SK-N-SH treated with all-trans-retinoic acid at 6 μM for 48 hours (cell line): ENCODE results near the gene SIK3.

Experiments
- ATAC-seq: fragments of 200-7000 bp; cut with Tn5 transposase; 3 replicates; pipeline ENCODE4 v1.9.1; 2020; ENCODE audit warnings: mild to moderate bottlenecking, moderate library complexity
- ARNTL ChIP-seq: fragments of 450-650 bp; formaldehyde crosslinking; IDR thresholded peaks from 2 replicates; pipeline ENCODE4 v1.5.0; 2020; ENCODE audit warnings: low read depth, mild to moderate bottlenecking, moderate library complexity, borderline replicate concordance
- BACH2 ChIP-seq: fragments of 250-450 bp; sonication (Bioruptor Pico); IDR thresholded peaks from 2 replicates; pipeline ENCODE4 v1.9.0; 2021; ENCODE audit warnings: mild to moderate bottlenecking, borderline replicate concordance
- ESRRG ChIP-seq: fragments of 250-450 bp; sonication (Bioruptor Pico); IDR thresholded peaks from 2 replicates; pipeline ENCODE4 v1.6.1; 2021; ENCODE audit warnings: mild to moderate bottlenecking
- GLIS3 ChIP-seq: fragments of 250-450 bp; sonication (Bioruptor Pico); IDR thresholded peaks from 2 replicates; pipeline ENCODE4 v1.5.0; 2020; ENCODE audit warnings: mild to moderate bottlenecking, moderate library complexity
- ISL1 ChIP-seq: fragments of 250-450 bp; sonication (Bioruptor Pico); IDR thresholded peaks from 2 replicates; pipeline ENCODE4 v2.1.2; 2022; ENCODE audit warnings: mild to moderate bottlenecking, moderate library complexity
- PPARA ChIP-seq: fragments of 250-450 bp; sonication (Bioruptor Pico); IDR thresholded peaks from 2 replicates; pipeline ENCODE4 v1.5.0; 2020; ENCODE audit warnings: mild to moderate bottlenecking, borderline replicate concordance
- RARB ChIP-seq: fragments of 250-450 bp; sonication (Bioruptor Pico); IDR thresholded peaks from 2 replicates; pipeline ENCODE4 v1.8.0; 2021; ENCODE audit warnings: mild to moderate bottlenecking, moderate library complexity
- SNAI2 ChIP-seq: fragments of 250-450 bp; sonication (Bioruptor Pico); IDR thresholded peaks from 2 replicates; pipeline ENCODE4 v1.5.0; 2020; ENCODE audit warnings: mild to moderate bottlenecking, moderate library complexity
- TCF4 ChIP-seq: fragments of 250-450 bp; sonication (Bioruptor Pico); IDR thresholded peaks from 2 replicates; pipeline ENCODE4 v1.8.0; 2021; ENCODE audit warnings: mild to moderate bottlenecking, moderate library complexity, borderline replicate concordance
- TOX ChIP-seq: fragments of 250-450 bp; sonication (Bioruptor Pico); IDR thresholded peaks from 2 replicates; pipeline ENCODE4 v1.8.0; 2021; ENCODE audit warnings: mild to moderate bottlenecking, moderate library complexity, borderline replicate concordance
- ZC3H10 ChIP-seq: fragments of 250-450 bp; sonication (Bioruptor Pico); IDR thresholded peaks from 2 replicates; pipeline ENCODE4 v1.5.1; 2021; ENCODE audit warnings: mild to moderate bottlenecking, moderate library complexity
- ZFP3 ChIP-seq: fragments of 250-450 bp; sonication (Bioruptor Pico); IDR thresholded peaks from 2 replicates; pipeline ENCODE4 v1.5.0; 2020; ENCODE audit warnings: mild to moderate bottlenecking, moderate library complexity
- ZFP30 ChIP-seq: fragments of 450-650 bp; formaldehyde crosslinking; IDR thresholded peaks from 2 replicates; pipeline ENCODE4 v1.5.0; 2022; ENCODE audit warnings: mild to moderate bottlenecking, moderate library complexity
- ZNF565 ChIP-seq: fragments of 450-650 bp; formaldehyde crosslinking; conservative IDR thresholded peaks from 2 replicates; pipeline ENCODE4 v1.5.0; 2020; ENCODE audit warnings: low read depth, mild to moderate bottlenecking, moderate library complexity
- ZNF70 ChIP-seq: fragments of 450-650 bp; formaldehyde crosslinking; IDR thresholded peaks from 2 replicates; pipeline ENCODE4 v1.5.0; 2020; ENCODE audit warnings: mild to moderate bottlenecking, moderate library complexity
- TF ChIP-seq, protein P1 (sequence below): fragments of 250-450 bp; sonication (Bioruptor Pico); IDR thresholded peaks from 2 replicates; pipeline ENCODE4 v1.5.1; 2021; ENCODE audit warnings: mild to moderate bottlenecking, moderate library complexity
- TF ChIP-seq, protein P2 (sequence below): fragments of 250-450 bp; sonication (Bioruptor Pico); IDR thresholded peaks from 2 replicates; pipeline ENCODE4 v1.5.0; 2020; ENCODE audit warnings: mild to moderate bottlenecking, moderate library complexity
- TF ChIP-seq, protein P3 (sequence below): fragments of 250-450 bp; sonication (Bioruptor Pico); IDR thresholded peaks from 2 replicates; pipeline ENCODE4 v1.8.0; 2021; ENCODE audit warnings: low read depth, mild to moderate bottlenecking, moderate library complexity, borderline replicate concordance
- TF ChIP-seq, protein P4 (sequence below): fragments of 250-450 bp; sonication (Bioruptor Pico); IDR thresholded peaks from 2 replicates; pipeline ENCODE4 v1.5.1; 2020; ENCODE audit warnings: low read depth, mild to moderate bottlenecking, moderate library complexity
- TF ChIP-seq, protein P5 (sequence below): fragments of 250-450 bp; sonication (Bioruptor Pico); IDR thresholded peaks from 2 replicates; pipeline ENCODE4 v1.8.0; 2020; ENCODE audit warnings: mild to moderate bottlenecking, moderate library complexity, borderline replicate concordance

Gene SIK3

DNA sequence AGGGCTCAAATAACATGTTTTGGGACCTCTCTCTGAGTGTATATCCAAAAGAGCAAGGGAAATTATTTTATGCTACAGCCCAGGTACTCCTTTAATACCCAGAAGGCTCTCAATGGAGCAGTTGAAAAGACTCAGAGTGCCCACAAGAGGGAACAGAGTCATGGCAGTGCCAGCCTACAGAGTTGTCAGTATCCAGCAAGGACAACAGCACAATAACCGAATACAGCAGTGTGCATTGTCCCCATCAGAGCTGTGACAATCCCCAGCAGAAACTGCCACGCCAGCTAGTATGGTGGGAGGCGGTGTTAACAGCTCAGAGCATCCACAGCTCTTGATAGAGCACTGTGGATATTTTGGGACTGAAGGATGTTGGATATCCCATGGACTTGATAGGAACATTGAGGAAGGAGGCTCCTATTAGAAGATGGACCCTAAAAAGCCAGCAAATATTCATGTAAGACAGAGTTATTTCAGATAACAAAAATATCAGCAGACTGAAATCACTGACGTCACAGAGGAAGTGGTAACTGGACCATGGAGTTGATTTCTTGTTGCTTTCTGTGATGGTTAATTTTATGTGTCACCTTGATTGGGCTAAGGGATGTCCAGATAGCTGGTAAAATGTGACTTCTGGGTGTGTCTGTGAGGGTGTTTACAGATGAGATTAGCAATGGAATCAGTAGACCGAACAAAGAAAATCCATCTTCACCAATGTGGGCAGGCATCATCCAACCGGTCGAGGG lies 28.2 kb upstream of the SIK3 start:
- TF ChIP-seq, protein P1, sequence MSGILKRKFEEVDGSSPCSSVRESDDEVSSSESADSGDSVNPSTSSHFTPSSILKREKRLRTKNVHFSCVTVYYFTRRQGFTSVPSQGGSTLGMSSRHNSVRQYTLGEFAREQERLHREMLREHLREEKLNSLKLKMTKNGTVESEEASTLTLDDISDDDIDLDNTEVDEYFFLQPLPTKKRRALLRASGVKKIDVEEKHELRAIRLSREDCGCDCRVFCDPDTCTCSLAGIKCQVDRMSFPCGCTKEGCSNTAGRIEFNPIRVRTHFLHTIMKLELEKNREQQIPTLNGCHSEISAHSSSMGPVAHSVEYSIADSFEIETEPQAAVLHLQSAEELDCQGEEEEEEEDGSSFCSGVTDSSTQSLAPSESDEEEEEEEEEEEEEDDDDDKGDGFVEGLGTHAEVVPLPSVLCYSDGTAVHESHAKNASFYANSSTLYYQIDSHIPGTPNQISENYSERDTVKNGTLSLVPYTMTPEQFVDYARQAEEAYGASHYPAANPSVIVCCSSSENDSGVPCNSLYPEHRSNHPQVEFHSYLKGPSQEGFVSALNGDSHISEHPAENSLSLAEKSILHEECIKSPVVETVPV (CRISPR knock-in tag) = no peak
- TF ChIP-seq ISL1 (CRISPR knock-in tag) (no peak), GLIS3 (CRISPR knock-in tag) (no peak), SNAI2 (CRISPR knock-in tag) (no peak), TCF4 (CRISPR knock-in tag) (no peak), PPARA (CRISPR knock-in tag) (no peak), TOX (CRISPR knock-in tag) (no peak), RARB (no peak), ZNF565 (CRISPR knock-in tag) (no peak), ZFP30 (CRISPR knock-in tag) (no peak), BACH2 (CRISPR knock-in tag) (no peak), ZFP3 (CRISPR knock-in tag) (no peak), ARNTL (CRISPR knock-in tag) (no peak)
- no peak for ATAC-seq

DNA sequence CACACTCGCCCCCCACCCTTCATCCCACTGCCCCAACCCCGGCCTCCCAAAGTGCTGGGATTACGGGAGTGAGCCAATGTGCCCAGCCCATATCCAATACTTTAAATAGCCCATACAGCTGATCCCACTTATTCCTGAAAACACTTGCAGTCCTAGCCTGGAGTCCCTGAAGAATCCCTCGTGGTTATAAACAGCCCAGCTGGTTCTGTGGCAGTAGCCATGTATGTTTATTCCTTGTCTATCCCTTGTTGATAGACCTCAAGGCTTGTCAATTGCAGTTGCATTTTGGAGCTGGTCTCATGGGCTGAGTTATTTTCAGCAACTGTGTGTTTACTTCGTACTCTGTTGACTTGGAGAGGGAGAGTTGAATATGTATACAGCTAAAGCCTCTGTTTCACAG lies 24.3 kb upstream of the SIK3 start:
- ATAC-seq = no peak
- TF ChIP-seq RARB (no peak), BACH2 (CRISPR knock-in tag) (no peak), SNAI2 (CRISPR knock-in tag) (no peak), ZNF70 (CRISPR knock-in tag) (no peak), ESRRG (CRISPR knock-in tag) (no peak), ZNF565 (CRISPR knock-in tag) (no peak), GLIS3 (CRISPR knock-in tag) (no peak), ZC3H10 (CRISPR knock-in tag) (no peak), ISL1 (CRISPR knock-in tag) (no peak), ARNTL (CRISPR knock-in tag) (no peak), ZFP30 (CRISPR knock-in tag) (no peak)
- TF ChIP-seq, protein P2, sequence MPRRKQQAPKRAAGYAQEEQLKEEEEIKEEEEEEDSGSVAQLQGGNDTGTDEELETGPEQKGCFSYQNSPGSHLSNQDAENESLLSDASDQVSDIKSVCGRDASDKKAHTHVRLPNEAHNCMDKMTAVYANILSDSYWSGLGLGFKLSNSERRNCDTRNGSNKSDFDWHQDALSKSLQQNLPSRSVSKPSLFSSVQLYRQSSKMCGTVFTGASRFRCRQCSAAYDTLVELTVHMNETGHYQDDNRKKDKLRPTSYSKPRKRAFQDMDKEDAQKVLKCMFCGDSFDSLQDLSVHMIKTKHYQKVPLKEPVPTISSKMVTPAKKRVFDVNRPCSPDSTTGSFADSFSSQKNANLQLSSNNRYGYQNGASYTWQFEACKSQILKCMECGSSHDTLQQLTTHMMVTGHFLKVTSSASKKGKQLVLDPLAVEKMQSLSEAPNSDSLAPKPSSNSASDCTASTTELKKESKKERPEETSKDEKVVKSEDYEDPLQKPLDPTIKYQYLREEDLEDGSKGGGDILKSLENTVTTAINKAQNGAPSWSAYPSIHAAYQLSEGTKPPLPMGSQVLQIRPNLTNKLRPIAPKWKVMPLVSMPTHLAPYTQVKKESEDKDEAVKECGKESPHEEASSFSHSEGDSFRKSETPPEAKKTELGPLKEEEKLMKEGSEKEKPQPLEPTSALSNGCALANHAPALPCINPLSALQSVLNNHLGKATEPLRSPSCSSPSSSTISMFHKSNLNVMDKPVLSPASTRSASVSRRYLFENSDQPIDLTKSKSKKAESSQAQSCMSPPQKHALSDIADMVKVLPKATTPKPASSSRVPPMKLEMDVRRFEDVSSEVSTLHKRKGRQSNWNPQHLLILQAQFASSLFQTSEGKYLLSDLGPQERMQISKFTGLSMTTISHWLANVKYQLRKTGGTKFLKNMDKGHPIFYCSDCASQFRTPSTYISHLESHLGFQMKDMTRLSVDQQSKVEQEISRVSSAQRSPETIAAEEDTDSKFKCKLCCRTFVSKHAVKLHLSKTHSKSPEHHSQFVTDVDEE (CRISPR knock-in tag) = no peak
- TF ChIP-seq, protein P3, sequence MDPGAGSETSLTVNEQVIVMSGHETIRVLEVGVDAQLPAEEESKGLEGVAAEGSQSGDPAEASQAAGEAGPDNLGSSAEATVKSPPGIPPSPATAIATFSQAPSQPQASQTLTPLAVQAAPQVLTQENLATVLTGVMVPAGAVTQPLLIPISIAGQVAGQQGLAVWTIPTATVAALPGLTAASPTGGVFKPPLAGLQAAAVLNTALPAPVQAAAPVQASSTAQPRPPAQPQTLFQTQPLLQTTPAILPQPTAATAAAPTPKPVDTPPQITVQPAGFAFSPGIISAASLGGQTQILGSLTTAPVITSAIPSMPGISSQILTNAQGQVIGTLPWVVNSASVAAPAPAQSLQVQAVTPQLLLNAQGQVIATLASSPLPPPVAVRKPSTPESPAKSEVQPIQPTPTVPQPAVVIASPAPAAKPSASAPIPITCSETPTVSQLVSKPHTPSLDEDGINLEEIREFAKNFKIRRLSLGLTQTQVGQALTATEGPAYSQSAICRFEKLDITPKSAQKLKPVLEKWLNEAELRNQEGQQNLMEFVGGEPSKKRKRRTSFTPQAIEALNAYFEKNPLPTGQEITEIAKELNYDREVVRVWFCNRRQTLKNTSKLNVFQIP (CRISPR knock-in tag) = no peak
- TF ChIP-seq, protein P4, sequence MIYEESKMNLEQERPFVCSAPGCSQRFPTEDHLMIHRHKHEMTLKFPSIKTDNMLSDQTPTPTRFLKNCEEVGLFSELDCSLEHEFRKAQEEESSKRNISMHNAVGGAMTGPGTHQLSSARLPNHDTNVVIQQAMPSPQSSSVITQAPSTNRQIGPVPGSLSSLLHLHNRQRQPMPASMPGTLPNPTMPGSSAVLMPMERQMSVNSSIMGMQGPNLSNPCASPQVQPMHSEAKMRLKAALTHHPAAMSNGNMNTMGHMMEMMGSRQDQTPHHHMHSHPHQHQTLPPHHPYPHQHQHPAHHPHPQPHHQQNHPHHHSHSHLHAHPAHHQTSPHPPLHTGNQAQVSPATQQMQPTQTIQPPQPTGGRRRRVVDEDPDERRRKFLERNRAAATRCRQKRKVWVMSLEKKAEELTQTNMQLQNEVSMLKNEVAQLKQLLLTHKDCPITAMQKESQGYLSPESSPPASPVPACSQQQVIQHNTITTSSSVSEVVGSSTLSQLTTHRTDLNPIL (CRISPR knock-in tag) = no peak
- TF ChIP-seq, protein P1 (CRISPR knock-in tag) = no peak
- TF ChIP-seq, protein P5, sequence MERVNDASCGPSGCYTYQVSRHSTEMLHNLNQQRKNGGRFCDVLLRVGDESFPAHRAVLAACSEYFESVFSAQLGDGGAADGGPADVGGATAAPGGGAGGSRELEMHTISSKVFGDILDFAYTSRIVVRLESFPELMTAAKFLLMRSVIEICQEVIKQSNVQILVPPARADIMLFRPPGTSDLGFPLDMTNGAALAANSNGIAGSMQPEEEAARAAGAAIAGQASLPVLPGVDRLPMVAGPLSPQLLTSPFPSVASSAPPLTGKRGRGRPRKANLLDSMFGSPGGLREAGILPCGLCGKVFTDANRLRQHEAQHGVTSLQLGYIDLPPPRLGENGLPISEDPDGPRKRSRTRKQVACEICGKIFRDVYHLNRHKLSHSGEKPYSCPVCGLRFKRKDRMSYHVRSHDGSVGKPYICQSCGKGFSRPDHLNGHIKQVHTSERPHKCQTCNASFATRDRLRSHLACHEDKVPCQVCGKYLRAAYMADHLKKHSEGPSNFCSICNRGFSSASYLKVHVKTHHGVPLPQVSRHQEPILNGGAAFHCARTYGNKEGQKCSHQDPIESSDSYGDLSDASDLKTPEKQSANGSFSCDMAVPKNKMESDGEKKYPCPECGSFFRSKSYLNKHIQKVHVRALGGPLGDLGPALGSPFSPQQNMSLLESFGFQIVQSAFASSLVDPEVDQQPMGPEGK = no peak
- TF ChIP-seq, all 23 proteins: peak for 0
